Central memory CD8-positive, alpha-beta T cell (primary cell): ENCODE data around the gene NDUFV1.
A peak's percentile ranks its signal among the peaks of the same experiment; 100 is the strongest.

Source experiments
- ATAC-seq: fragments of 150-1000 bp; cut with Tn5 transposase; replicated peaks from 2 replicates; pipeline ENCODE4 v1.10.0; 2022; ENCODE audit warnings: mild to moderate bottlenecking, moderate FRiP score, moderate number of reproducible peaks; ENCODE audit not compliant: poor library complexity, severe bottlenecking; ENCODE audit errors: extremely low read depth
- DNase-seq, 2 donors: peaks; one replicate each; pipeline ENCODE4 v3.0.0; 2021; ENCODE audit warnings: low spot score in 2 of 2
- H3K27ac Mint-ChIP-seq: one replicate; pipeline ENCODE4 v1.8.0; 2022; ENCODE audit warnings: low read depth, mild to moderate bottlenecking, moderate library complexity, mixed read lengths
- H3K27me3 Mint-ChIP-seq: one replicate; pipeline ENCODE4 v1.8.0; 2022; ENCODE audit warnings: mixed read lengths
- H3K36me3 Mint-ChIP-seq: one replicate; pipeline ENCODE4 v1.8.0; 2022; ENCODE audit warnings: mild to moderate bottlenecking, moderate library complexity, mixed read lengths; ENCODE audit not compliant: insufficient read depth
- H3K4me1 Mint-ChIP-seq: one replicate; pipeline ENCODE4 v1.8.0; 2022; ENCODE audit warnings: mixed read lengths
- H3K4me3 Mint-ChIP-seq: one replicate; pipeline ENCODE4 v1.8.0; 2022; ENCODE audit warnings: mild to moderate bottlenecking, moderate library complexity, mixed read lengths
- H3K9me3 Mint-ChIP-seq: one replicate; pipeline ENCODE4 v1.8.0; 2022; ENCODE audit warnings: mixed read lengths

Gene NDUFV1

DNA sequence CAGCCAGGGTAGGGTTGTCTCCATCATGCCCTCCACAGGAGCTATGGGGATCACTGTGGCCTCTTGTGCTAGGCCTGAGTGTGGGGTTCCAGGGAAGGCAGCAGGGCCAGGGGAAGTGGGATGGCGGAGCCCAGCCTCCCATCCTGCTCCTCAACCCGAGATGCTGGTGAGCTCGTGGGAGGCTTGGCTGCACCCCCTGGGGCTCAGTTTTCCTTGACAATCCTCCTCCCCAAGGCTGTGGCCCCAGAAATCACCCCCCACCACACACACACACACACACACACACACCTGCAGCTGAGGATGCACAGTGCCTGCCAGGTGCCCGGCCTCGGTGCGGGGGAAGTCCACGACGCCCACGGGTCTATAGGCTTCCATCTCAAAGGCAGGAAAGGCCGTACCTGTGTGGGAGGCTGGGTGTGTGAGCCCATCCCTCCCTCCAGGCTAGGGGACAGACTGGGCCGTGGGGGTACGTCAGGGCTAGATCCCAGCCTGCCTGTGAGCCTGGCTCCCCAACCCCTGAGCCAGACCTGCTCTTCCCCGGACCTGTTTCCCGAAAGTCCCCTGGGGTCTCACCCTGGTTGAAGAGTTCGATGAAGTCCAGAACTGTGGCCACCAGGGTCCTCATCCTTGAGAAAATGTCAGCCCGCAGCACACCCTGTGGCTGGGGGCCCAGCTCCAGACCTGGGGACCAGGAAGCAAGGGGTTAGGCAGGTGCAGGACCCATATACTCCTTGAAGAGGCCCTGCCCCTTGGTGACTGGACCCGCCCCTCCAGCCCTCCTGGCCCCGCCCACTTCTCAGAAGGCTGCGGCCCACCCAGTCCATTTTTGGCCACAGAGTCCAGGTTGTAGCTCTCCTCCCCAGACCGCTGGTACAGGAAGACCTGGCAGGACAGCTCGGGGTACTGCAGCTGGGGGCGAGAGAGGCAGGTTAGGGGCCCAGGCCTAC is 38.0 kb downstream of the NDUFV1 start:
- Mint-ChIP-seq H3K27ac (no peak overlapping the region), H3K36me3 (peaks cover 7% of the 10 kb centered on the region), H3K27me3 (no peaks in the 10 kb centered on the region), H3K4me1 (peaks cover 24% of the 10 kb centered on the region), H3K9me3 (no peaks in the 10 kb centered on the region), H3K4me3 (no peak overlapping the region)
- ATAC-seq (no peak), DNase-seq (no peak)

DNA sequence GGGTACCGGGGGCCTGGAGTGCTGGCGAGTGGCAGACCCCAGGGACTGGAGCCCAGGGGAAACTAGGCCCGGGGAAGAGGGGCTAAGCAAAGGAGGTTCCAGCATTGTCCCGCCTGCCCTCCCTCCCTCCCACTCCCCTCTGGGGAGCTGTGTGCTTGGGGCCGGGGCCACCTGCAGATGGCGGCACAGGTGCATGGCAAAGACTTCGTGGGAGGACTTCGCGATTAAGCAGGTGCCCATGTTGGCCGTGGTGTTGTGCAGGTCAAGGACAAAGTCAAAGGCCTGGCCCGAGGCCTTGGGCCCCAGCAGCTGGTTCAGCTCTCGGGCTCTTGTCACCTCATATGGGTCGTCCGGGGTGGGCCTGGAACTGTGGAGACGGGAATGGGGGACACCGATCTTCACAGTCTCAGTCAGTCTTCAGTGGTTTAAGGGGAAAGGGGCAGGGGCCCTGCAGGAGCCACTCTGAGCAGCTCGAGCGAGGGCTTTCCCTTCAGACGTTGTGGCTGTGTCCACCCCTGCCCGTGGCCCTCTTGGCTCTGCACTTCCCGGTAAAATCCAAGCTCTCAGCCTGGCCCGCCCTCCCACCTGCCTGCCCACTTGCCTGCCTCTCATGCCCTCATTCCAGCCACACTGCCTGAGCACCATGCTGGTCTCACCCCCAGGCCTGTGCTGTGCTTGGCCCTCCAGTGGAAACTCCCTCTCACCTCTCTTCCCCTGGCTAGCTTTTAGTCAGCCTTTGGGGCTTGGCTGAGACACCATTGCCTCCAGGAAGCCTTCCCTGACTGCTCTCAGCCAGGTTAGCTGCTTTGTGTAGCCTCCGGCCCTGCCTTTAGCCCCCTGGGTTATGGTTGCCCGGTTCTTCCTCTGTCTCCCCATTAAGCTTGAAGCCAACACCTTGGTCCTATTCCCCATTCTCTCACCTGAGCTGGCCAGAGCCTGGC is 39.1 kb downstream of the NDUFV1 start:
- peaks cover 6% of the 10 kb centered on the region for H3K36me3 Mint-ChIP-seq
- peaks cover 34% of the 10 kb centered on the region for H3K4me1 Mint-ChIP-seq
- peak overlapping the region; percentile 54 for H3K27ac Mint-ChIP-seq
- H3K27me3 Mint-ChIP-seq = no peaks in the 10 kb centered on the region
- DNase-seq (no peak), ATAC-seq (no peak)
- H3K9me3 Mint-ChIP-seq = no peaks in the 10 kb centered on the region
- peak overlapping the region; percentile 62 for H3K4me3 Mint-ChIP-seq

DNA sequence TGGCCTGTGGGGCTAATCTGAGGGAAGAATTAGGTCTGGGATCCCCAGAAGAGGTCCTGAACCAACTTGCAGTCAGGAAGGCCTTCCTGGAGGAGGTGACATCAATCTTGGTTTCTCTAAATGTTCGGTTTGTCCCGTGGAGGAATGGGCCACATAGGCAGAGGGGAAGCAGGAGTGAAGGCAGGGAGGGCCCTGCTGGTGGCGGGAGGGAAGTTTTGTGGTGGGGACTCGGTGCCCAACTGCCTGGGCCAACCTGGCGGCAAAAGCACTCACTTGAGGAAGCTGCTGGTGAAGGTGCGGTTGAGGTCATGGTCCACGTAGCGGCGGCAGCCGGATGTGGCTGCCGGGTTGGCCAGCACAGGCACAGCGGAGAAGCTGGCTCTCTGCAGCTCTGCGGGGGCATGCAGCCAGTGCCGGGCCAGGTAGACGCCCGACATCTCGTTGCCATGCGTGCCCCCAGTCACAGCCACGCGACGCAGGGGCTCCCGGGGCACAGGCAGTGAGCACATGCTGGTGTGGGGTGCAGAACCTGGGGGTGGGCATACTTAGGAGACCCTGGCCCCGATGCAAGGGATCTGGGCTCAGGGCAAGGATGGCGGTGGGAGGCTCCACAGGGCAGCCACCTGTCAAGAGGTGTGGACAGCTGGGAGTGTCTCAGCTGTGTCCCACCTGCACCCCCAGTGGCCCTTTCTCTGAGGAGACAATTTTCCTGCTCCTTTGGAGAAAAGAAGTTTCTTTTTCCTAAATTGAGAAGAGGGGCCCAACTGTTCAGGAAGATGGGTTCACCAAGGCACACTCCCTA is 40.0 kb downstream of the NDUFV1 start:
- ATAC-seq (peak; percentile 30), DNase-seq (peak in 1 of 2 donors; percentile 26)
- Mint-ChIP-seq H3K36me3 (peaks cover 6% of the 10 kb centered on the region), H3K4me3 (peak overlapping the region; percentile 62), H3K27ac (peak overlapping the region; percentile 54), H3K27me3 (no peaks in the 10 kb centered on the region), H3K4me1 (peaks cover 36% of the 10 kb centered on the region), H3K9me3 (no peaks in the 10 kb centered on the region)

DNA sequence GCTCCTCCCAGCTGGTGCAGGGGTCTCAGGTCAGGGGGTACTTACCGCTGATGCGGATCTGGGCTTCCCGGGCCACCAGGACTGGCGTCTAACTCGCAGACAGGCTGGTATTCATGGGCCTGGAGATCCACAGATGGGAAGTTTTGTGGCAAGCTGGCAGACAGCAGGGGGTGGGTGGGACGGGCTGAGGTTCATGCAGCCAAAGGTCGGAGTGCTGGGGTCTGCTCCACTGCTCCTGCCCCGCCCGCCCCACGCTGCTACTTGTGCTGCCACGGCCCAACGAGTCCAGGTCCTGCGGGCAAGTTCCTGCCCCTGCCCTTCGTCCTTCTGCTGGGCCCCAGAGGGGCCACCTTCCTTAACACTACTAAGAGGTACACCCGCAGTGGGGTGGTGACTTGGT is 40.7 kb downstream of the NDUFV1 start:
- H3K9me3 Mint-ChIP-seq = no peaks in the 10 kb centered on the region
- H3K27me3 Mint-ChIP-seq = no peaks in the 10 kb centered on the region
- peaks cover 37% of the 10 kb centered on the region for H3K4me1 Mint-ChIP-seq
- ATAC-seq = no peak
- H3K36me3 Mint-ChIP-seq = peaks cover 6% of the 10 kb centered on the region
- no peak for DNase-seq
- no peak overlapping the region for H3K27ac Mint-ChIP-seq
- H3K4me3 Mint-ChIP-seq = peak overlapping the region; percentile 16

DNA sequence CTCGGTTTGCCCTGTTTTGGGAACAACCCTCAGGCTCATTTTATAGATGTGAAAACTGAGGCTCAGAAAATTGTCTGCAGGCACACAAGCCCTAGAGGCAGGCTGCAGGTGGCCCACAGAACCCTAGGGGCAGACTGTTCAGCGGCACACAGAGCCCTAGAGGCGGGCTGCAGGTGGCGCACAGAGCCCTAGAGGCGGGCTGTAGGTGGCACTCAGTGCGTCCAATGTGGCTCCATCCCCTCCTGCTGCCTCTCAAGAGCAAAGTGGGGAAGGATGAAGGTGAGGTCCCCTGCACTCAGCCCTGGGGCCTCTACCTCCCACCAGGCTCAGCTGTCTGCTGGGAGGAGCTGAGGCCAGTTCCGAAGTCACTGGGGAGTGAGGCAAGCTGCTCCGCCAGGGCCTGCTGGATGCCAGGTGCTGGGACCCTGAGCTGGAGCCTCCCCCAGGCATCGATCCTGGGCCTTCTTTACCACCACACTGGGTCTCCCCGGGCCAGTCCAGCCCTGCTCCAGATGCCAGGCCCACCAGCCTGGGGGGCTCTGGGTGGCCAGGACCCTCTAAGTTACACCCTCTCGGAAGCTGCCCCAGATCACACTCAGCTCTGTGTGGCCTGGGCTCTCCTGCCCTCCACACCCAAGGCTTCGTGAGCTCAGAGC is 41.5 kb downstream of the NDUFV1 start:
- Mint-ChIP-seq H3K27ac (no peak overlapping the region), H3K27me3 (no peaks in the 10 kb centered on the region), H3K36me3 (peaks cover 6% of the 10 kb centered on the region), H3K4me1 (peaks cover 40% of the 10 kb centered on the region), H3K4me3 (peak overlapping the region; percentile 16), H3K9me3 (no peaks in the 10 kb centered on the region)
- ATAC-seq = peak; percentile 65
- DNase-seq = peak in 1 of 2 donors; percentile 32

DNA sequence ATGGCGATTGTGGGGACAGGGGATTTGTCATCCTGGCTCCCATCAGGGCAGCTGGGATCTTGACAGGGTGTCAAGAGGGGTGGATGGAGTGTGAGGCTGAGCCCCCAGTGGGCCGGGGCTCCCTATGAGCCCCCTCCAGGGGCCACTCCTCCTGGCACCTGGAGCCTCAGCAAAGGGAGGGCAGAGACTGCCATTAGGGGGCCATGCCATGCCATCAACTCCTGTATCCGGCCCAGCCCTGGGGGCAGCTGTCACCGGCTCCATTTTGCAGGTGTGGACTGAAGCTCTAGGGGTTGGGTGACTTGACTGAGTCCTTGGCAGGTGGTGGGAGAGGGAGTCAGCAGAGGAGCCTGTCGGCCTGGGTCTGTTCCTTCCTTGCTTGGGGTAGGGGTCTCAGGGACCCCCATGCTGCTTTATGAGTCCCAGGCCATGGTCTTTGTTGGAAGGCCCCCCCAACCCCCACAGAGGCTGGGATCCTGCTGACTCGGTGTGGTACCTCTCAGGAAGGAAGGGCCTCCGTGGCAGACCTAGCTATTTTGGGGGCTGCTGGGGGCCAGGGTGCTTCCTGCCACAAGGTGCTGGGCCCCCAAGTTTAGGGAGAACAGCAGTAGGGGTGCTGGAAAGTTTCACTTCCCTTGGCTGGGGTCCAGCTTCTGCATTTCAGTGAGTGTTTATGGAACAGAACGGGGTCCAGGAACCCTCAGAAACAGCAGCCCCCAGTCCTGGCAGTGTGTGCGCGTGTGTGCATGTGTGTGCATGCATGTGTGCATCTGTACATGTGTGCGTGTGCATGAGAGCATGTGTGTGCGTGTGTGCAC is 42.3 kb downstream of the NDUFV1 start:
- H3K27ac Mint-ChIP-seq = peak overlapping the region; percentile 57

DNA sequence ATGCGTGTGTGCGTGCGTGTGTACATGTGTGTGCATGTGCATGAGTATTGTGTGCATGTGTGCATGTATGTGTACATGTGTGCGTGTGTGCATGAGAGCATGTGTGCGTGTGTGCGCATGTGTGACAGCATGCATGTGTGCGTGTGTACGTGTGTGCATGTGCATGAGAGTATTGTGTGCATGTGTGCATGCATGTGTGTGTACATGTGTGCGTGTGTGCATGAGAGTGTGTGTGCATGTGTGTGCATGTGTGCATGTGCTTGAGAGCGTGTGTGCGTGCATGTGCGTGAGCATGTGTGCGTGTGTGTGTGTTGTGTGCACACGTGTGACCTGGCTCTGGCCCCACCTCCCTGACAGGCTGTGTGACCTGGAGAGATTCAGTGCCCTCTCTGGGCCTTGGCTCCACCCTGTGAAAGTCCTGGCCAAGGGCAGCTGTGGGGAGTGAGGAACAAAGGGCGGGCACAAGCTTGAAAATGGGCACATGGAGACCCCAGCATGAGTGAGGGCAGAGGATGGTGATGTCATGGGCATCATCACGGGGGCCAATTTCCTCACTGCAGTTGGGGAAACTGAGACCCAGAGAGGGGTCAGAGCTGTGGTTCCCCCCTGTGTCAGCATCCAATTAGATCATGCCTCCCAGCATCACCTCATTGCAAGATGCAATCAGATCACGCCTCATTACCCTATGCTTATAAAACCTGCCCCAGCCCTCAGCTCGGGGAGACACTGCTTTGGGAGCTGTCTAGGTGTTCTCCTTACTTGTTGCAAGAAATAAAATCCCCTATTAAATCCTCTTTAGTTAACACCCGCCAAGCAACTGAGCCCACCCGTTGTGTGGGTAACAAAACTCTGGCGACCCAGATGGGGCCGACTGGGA is 43.1 kb downstream of the NDUFV1 start:
- H3K4me3 Mint-ChIP-seq = peak overlapping the region; percentile 93

More for the DNA sequence above, 42.3 kb downstream of the NDUFV1 start:
- ATAC-seq (no peak), DNase-seq (no peak)
- H3K4me3 Mint-ChIP-seq = peak overlapping the region; percentile 93
- no peaks in the 10 kb centered on the region for H3K27me3 Mint-ChIP-seq
- H3K36me3 Mint-ChIP-seq = peaks cover 6% of the 10 kb centered on the region
- no peaks in the 10 kb centered on the region for H3K9me3 Mint-ChIP-seq
- peaks cover 40% of the 10 kb centered on the region for H3K4me1 Mint-ChIP-seq

DNA sequence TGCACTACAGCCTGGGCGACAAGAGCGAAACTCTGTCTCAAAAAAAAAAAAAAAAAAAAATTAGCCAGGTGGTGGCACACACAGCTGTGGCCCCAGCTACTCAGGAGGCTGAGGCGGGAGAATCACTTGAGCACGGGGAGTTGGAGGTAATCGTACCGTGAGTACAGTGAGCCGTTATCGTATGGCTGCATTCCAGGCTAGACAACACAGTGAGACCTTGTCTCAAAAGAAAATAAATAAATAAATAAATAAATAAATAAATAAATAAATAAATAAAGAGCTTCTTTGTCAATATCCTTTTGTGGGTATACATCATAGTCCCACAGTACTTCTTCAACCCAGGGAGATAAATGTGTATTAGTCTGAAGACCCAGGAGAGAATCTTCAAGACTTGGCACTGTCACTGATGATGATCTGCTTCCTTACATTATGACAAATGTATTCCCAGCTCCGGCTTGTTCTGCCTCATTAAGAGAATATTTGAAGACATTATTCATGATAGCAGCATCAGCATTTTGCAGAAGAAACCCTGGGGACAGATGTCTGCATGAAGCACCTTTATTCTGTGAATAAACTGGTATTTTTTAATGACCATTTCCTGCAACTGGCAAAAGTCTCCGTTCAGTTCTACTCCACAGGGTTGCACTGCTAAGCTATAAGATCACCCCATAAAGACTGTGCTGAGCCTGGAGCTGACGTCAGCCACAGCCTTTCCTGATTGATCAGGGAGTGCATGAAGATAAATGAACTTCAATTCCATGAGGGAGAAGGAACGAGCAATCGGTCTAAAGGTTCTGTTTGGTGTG is 45.4 kb downstream of the NDUFV1 start:
- H3K36me3 Mint-ChIP-seq = no peaks in the 10 kb centered on the region
- H3K4me3 Mint-ChIP-seq = no peak overlapping the region
- H3K27ac Mint-ChIP-seq = no peak overlapping the region

More for the DNA sequence above, 43.1 kb downstream of the NDUFV1 start:
- H3K4me1 Mint-ChIP-seq = peaks cover 40% of the 10 kb centered on the region
- ATAC-seq (peak; percentile 10), DNase-seq (no peak)
- H3K27ac Mint-ChIP-seq = peak overlapping the region; percentile 97
- H3K27me3 Mint-ChIP-seq = no peaks in the 10 kb centered on the region
- H3K36me3 Mint-ChIP-seq = peaks cover 6% of the 10 kb centered on the region
- H3K9me3 Mint-ChIP-seq = no peaks in the 10 kb centered on the region

DNA sequence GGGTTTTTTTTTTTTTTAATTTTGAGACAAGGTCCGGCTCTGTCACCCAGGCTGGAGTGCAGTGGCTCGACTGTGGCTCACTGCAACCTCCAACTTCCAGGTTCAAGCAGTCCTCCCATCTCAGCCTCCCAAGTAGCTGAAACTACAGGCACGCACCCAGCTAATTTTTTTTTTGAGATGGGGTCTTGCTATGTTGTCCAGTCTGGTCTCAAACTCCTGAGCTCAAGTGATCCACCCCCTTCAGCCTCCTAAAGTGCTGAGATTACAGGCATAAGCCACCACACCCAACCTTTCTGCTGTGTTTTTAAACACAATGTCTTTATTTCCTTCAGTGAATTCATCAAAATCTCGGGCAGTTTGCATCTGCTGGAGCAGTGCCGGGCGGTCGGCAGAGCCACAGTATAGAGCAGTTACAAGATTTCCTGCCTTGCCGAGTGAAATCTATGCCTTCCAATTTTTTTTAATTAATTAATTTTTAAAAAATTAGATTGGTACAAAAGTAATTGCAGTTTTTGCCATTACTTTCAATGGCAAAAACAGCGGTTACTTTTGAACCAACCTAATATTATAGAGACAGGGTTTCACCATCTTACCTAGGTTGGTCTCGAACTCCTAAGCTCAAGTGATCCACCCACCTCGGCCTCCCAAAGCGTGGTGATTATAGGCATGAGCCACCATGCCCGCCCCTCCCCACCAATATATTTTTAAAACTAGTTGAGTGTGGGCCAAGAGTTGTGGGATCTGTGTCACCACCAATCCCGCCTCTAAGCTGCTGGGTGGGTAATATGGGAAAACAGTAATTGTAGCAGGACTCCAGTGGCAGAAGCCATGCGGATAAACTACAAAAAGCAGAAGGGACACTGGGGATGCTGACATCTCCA is 46.5 kb downstream of the NDUFV1 start:
- DNase-seq (no peak), ATAC-seq (no peak)
- peaks cover 25% of the 10 kb centered on the region for H3K4me1 Mint-ChIP-seq
- no peaks in the 10 kb centered on the region for H3K36me3 Mint-ChIP-seq
- no peak overlapping the region for H3K4me3 Mint-ChIP-seq
- no peaks in the 10 kb centered on the region for H3K9me3 Mint-ChIP-seq
- H3K27me3 Mint-ChIP-seq = no peaks in the 10 kb centered on the region
- no peak overlapping the region for H3K27ac Mint-ChIP-seq

More for the DNA sequence above, 45.4 kb downstream of the NDUFV1 start:
- Mint-ChIP-seq H3K9me3 (no peaks in the 10 kb centered on the region), H3K4me1 (peaks cover 27% of the 10 kb centered on the region), H3K27me3 (no peaks in the 10 kb centered on the region)
- ATAC-seq (no peak), DNase-seq (no peak)
